Stomach (tissue), 9 donors: ENCODE results near the gene MRPL53. TPM values are rescaled to one million over a fixed set of nuclear protein-coding genes. Genes with fewer than 3 reads are reported as not detected.

Experiments
- DNase-seq, 2 donors: peaks; one replicate each; pipeline versions ENCODE4 v3.0.0 to v3.0.0-alpha.2; 2013 to 2019
- H3K27ac ChIP-seq, 5 donors: fragments of 200-600 bp in 4 of 5; sonication (generic) in 4 of 5; one replicate each; pipeline ENCODE4 v1.5.1; 2013 to 2019; ENCODE audit warnings: mild to moderate bottlenecking in 1 of 5, moderate library complexity in 1 of 5
- H3K27me3 ChIP-seq, 3 donors: fragments of 200-600 bp; sonication (generic); one replicate each; pipeline ENCODE4 v1.5.1; 2017 to 2019; ENCODE audit warnings: mixed run types in 1 of 3
- H3K36me3 ChIP-seq, 4 donors: fragments of 200-600 bp; sonication (generic); 1 replicate in 3 of 4; 2 replicates in 1 of 4; pipeline ENCODE4 v1.5.1; 2016 to 2019
- H3K4me1 ChIP-seq, 4 donors: fragments of 200-600 bp; sonication (generic); one replicate each; pipeline ENCODE4 v1.5.1; 2016 to 2019
- H3K4me3 ChIP-seq, 4 donors: fragments of 200-600 bp; sonication (generic) in 3 of 4; one replicate each; pipeline ENCODE4 v1.5.1; 2016 to 2019; ENCODE audit warnings: mild to moderate bottlenecking in 1 of 4
- H3K9me3 ChIP-seq, 4 donors: fragments of 200-600 bp; sonication (generic); one replicate each; pipeline ENCODE4 v1.5.1; 2016 to 2019
- CTCF ChIP-seq, 7 experiments: fragments of 450-650 bp in 4 of 7; fragments of 200-600 bp in 3 of 7; sonication (generic) in 3 of 7; IDR thresholded peaks; one replicate each; pipeline ENCODE4 v1.5.1; 2016 to 2019; ENCODE audit warnings: antibody characterized with exemption in 7 of 7, control low read depth in 2 of 7, mild to moderate bottlenecking in 1 of 7
- EP300 ChIP-seq: sonication (generic); formaldehyde crosslinking; IDR thresholded peaks from one replicate; pipeline ENCODE4 v1.6.1; 2017; ENCODE audit warnings: antibody characterized with exemption
- POLR2A ChIP-seq, 4 donors: fragments of 450-650 bp; IDR thresholded peaks; one replicate each; pipeline ENCODE4 v1.6.1; 2016; ENCODE audit warnings: antibody characterized with exemption in 4 of 4, control low read depth in 2 of 4, mild to moderate bottlenecking in 1 of 4, moderate library complexity in 1 of 4
- POLR2AphosphoS5 ChIP-seq, 3 donors: sonication (generic); formaldehyde crosslinking; IDR thresholded peaks; one replicate each; pipeline ENCODE4 v1.6.1; 2016; ENCODE audit warnings: antibody characterized with exemption in 3 of 3
- WGBS, 5 donors: extraction: QIAGEN DNeasy Blood & Tissue Kit in 3 of 5; methylation state at CpG; one replicate each; pipeline versions ENCODE4 v1.1.5 to v1.1.7; 2013 to 2018; 5-methylcytosine and 5-hydroxymethylcytosine counted together
- intact Hi-C: fragments of 100-400 bp; cut with DNase I; formaldehyde crosslinking; loops from one replicate; pipeline ENCODE4 v1.15.1; 2023; ENCODE audit warnings: low total_unique reads
- polyA plus RNA-seq, 3 donors: library from polyadenylated mRNA; stranded (reverse); fragments of 200-250 nt; gene quantifications; one replicate each; pipeline ENCODE4 v1.2.3, GENCODE V29; 2013
- total RNA-seq, 5 donors: library from RNA; depleted of rRNA; stranded (reverse); fragments of >200 nt; gene quantifications; one replicate each; pipeline versions ENCODE4 v1.1.0 to v1.2.3, GENCODE V29; 2014 to 2016
- donor health status: healthy with polysubstance abuse.
- donor health status: Bipolar disorder and iron deficiency.
- donor health status: healthy.

The MRPL53 gene
- total and polyA plus RNA-seq, 8 donors = 4.6 to 335 (median 81.3) TPM

GRCh38 chr2:74458132-74458937 is 14.1 kb downstream of the MRPL53 start, which contains the start of gene WBP1:
Gene WBP1, plus strand, starts transcription at chr2:74458438. Its CDS starts 165 bp downstream, at chr2:74458603.
- TF ChIP-seq POLR2AphosphoS5 (IDR thresholded peaks at IDR 0.05) (peak; percentile 25 to 85 (median 81)), EP300 (no peak), POLR2A (IDR thresholded peaks at IDR 0.05) (peak in 1 of 4 donors; percentile 77)
- Histone ChIP-seq H3K9me3 (no peaks in the 10 kb centered on the region), H3K36me3 (peaks cover 5 to 25% (median 25%) of the 10 kb centered on the region in 4 donors), H3K4me1 (peaks cover 37 to 57% (median 44%) of the 10 kb centered on the region in 4 donors), H3K27me3 (no peaks in the 10 kb centered on the region), H3K27ac (peak within 1 kb of the TSS; percentile 93 to 99 (median 97)), H3K4me3 (peak within 1 kb of the TSS; percentile 67 to 81 (median 72))
- peak; percentile 100 for DNase-seq
- intact Hi-C loops = no loop called here
- 0 to 1% (median 1%) methylated on average over 29 to 38 of the region's 38 CpGs for WGBS, 5 donors

GRCh38 chr2:74457549-74458131 is 14.8 kb downstream of the MRPL53 start:
- peaks cover 37 to 50% (median 41%) of the 10 kb centered on the region in 4 donors for H3K4me1 ChIP-seq
- no peaks in the 10 kb centered on the region for H3K27me3 ChIP-seq
- H3K9me3 ChIP-seq = no peaks in the 10 kb centered on the region
- WGBS, 5 donors = 0 to 1% (median 1%) methylated on average over 14 to 46 of the region's 46 CpGs
- H3K36me3 ChIP-seq = peaks cover 5 to 21% (median 19%) of the 10 kb centered on the region in 4 donors
- peak overlapping the region; percentile 93 to 99 (median 97) for H3K27ac ChIP-seq
- TF ChIP-seq POLR2AphosphoS5 (IDR thresholded peaks at IDR 0.05) (peak in 2 of 3 donors; percentile 66 to 85), CTCF (IDR thresholded peaks at IDR 0.05) (no peak), POLR2A (IDR thresholded peaks at IDR 0.05) (peak in 2 of 4 donors; percentile 66 to 71), EP300 (no peak)
- DNase-seq = peak; percentile 74 to 92
- intact Hi-C loops = no loop called here
- H3K4me3 ChIP-seq = peak overlapping the region; percentile 67 to 81 (median 72)

- Histone ChIP-seq H3K4me3 (peak overlapping the region; percentile 67 to 81 (median 72)), H3K9me3 (no peaks in the 10 kb centered on the region), H3K4me1 (peaks cover 37 to 49% (median 41%) of the 10 kb centered on the region in 4 donors), H3K36me3 (peaks cover 5 to 16% (median 14%) of the 10 kb centered on the region in 4 donors), H3K27ac (peak overlapping the region; percentile 93 to 99 (median 97)), H3K27me3 (no peaks in the 10 kb centered on the region)
- 0 to 3% (median 1%) methylated on average over 11 to 27 of the region's 27 CpGs for WGBS, 5 donors
- no peak for TF ChIP-seq POLR2AphosphoS5 (IDR thresholded peaks at IDR 0.05)
- no peak for TF ChIP-seq CTCF (IDR thresholded peaks at IDR 0.05)
- TF ChIP-seq EP300 = no peak
- TF ChIP-seq POLR2A (IDR thresholded peaks at IDR 0.05) = no peak
- DNase-seq = no peak
- intact Hi-C loops = no loop called here
These were observed 15.3 kb downstream of the MRPL53 start for GRCh38 chr2:74457129-74457548.

- peaks cover 37 to 45% (median 41%) of the 10 kb centered on the region in 4 donors for H3K4me1 ChIP-seq
- WGBS, 5 donors = 0 to 2% (median 1%) methylated on average over 36 to 40 of the region's 40 CpGs
- H3K27ac ChIP-seq = peak within 1 kb of the TSS; percentile 21 to 82 (median 79)
- H3K4me3 ChIP-seq = peak within 1 kb of the TSS; percentile 68 to 90 (median 80)
- H3K36me3 ChIP-seq = no peaks in the 10 kb centered on the region
- intact Hi-C loops = no loop called here
- peaks cover 0 to 7% (median 0%) of the 10 kb centered on the region in 3 donors for H3K27me3 ChIP-seq
- peak; percentile 97 to 99 for DNase-seq
- TF ChIP-seq POLR2A (IDR thresholded peaks at IDR 0.05) = no peak
- peak; percentile 80 to 99 (median 93) for TF ChIP-seq POLR2AphosphoS5 (IDR thresholded peaks at IDR 0.05)
- no peak for TF ChIP-seq EP300
- peak in 1 of 7 experiments; percentile 18 for TF ChIP-seq CTCF (IDR thresholded peaks at IDR 0.05)
- H3K9me3 ChIP-seq = no peaks in the 10 kb centered on the region
These were observed 17.6 kb downstream of the MRPL53 start, which contains the start of gene INO80B for GRCh38 chr2:74454654-74455511. Gene INO80B, plus strand, starts transcription at chr2:74455087. Its CDS starts 30 bp downstream, at chr2:74455117.
